ENCODE data around the gene PHF24. TPM values are rescaled to one million over a fixed set of nuclear protein-coding genes. Genes with fewer than 3 reads are reported as not detected.

PHF24 gene
- total RNA-seq (2022) = 0.12 TPM in 1 of 2 replicates, not detected in the other
- Bru-seq, nascent RNA = percentile 15 among the genes with signal in this experiment
- percentile 10 among the genes with signal in this experiment for BruChase-seq, experiment 1, labeled RNA remaining after a 2-hour chase
- percentile 12 among the genes with signal in this experiment for BruChase-seq, experiment 2, labeled RNA remaining after a 6-hour chase
- long read RNA-seq, partial matches to known transcripts = 1 of 1 reads
- long read RNA-seq, other reads (novel, unspliced or antisense) = 0 of 1 reads

GRCh38 chr9:34957492-34958410 is at the start of gene PHF24:
TSS of gene PHF24 (plus strand) at chr9:34958285. CDS start at chr9:34971299, 13,014 bp downstream.
- H3K27ac Mint-ChIP-seq (ENCODE audit: unreplicated experiment) = no peak within 1 kb of the TSS
- TF ChIP-seq CTCF (IDR thresholded peaks at IDR 0.05; ENCODE audit: insufficient read depth in 1 of 2, low read depth in 1 of 2, low read length in 1 of 2, severe bottlenecking in 1 of 2, unreplicated experiment in 1 of 2) = no peak
- BruUV-seq (replicated peaks) = no TSS peak
- DNase-seq = peak in 1 of 2 experiments; percentile 30
- H3K4me1 Mint-ChIP-seq (ENCODE audit: low read depth, unreplicated experiment) = no peaks in the 10 kb centered on the region
- ChIA-PET POLR2A (no interaction called here), CTCF (no interaction called here)
- H3K27me3 Mint-ChIP-seq (ENCODE audit: insufficient read depth, unreplicated experiment) = peaks cover 23% of the 10 kb centered on the region
- Histone ChIP-seq H3K4me3 (ENCODE audit: low read depth, low read length) (peak within 1 kb of the TSS; percentile 30), H3K36me3 (ENCODE audit: control insufficient read depth, insufficient read depth, low read length) (no peaks in the 10 kb centered on the region), H3K27me3 (replicated peaks; ENCODE audit: control insufficient read depth, insufficient read depth, low read length) (peaks cover 3% of the 10 kb centered on the region), H3K9me3 (no peaks in the 10 kb centered on the region), H3K4me1 (0 out of 2 replicates have a peak, but pooled peaks cover 3% of the 10 kb centered on the region)
- H3K4me3 Mint-ChIP-seq (ENCODE audit: unreplicated experiment) = peak within 1 kb of the TSS; percentile 64
- H3K9me3 Mint-ChIP-seq (ENCODE audit: unreplicated experiment) = no peaks in the 10 kb centered on the region
- intact Hi-C loops (cut with micrococcal nuclease; ENCODE audit: unreplicated experiment) = loop anchor here (1.0 kb wide), 1 partner anchor 58 kb away; no protein-coding TSS in a partner anchor
- no peaks in the 10 kb centered on the region for H3K36me3 Mint-ChIP-seq (ENCODE audit: insufficient read depth, unreplicated experiment)

- no peak overlapping the region for H3K27ac Mint-ChIP-seq (ENCODE audit: unreplicated experiment)
- no peak overlapping the region for H3K4me3 ChIP-seq (ENCODE audit: low read depth, low read length)
- H3K27me3 Mint-ChIP-seq (ENCODE audit: insufficient read depth, unreplicated experiment) = peaks cover 13% of the 10 kb centered on the region
Observed at GRCh38 chr9:34927061-34927460, 31.0 kb upstream of the PHF24 start.

More at GRCh38 chr9:34927061-34927460, 31.0 kb upstream of the PHF24 start:
- ChIA-PET POLR2A (no interaction called here), CTCF (no interaction called here)
- TF ChIP-seq CTCF (IDR thresholded peaks at IDR 0.05; ENCODE audit: insufficient read depth in 1 of 2, low read depth in 1 of 2, low read length in 1 of 2, severe bottlenecking in 1 of 2, unreplicated experiment in 1 of 2) = no peak
- no peak for DNase-seq
- no peaks in the 10 kb centered on the region for H3K36me3 ChIP-seq (ENCODE audit: control insufficient read depth, insufficient read depth, low read length)
- intact Hi-C loops (cut with micrococcal nuclease; ENCODE audit: unreplicated experiment) = no loop called here
- no peaks in the 10 kb centered on the region for H3K27me3 ChIP-seq (replicated peaks; ENCODE audit: control insufficient read depth, insufficient read depth, low read length)
- Mint-ChIP-seq H3K4me3 (ENCODE audit: unreplicated experiment) (no peak overlapping the region), H3K36me3 (ENCODE audit: insufficient read depth, unreplicated experiment) (peaks cover 4% of the 10 kb centered on the region), H3K4me1 (ENCODE audit: low read depth, unreplicated experiment) (peaks cover 10% of the 10 kb centered on the region), H3K9me3 (ENCODE audit: unreplicated experiment) (peaks cover 19% of the 10 kb centered on the region)
- BruUV-seq (replicated peaks) = no TSS peak
- H3K9me3 ChIP-seq = no peaks in the 10 kb centered on the region
- no peaks in the 10 kb centered on the region for H3K4me1 ChIP-seq

All from Caco-2 (cell line).